ENCODE measurements around the gene CDK11B.
"Not testable (repeated sequence)": the region's sequence is repeated elsewhere in the genome, so short reads cannot be mapped to it uniquely, and the experiment has no call there.

The CDK11B gene

DNA sequence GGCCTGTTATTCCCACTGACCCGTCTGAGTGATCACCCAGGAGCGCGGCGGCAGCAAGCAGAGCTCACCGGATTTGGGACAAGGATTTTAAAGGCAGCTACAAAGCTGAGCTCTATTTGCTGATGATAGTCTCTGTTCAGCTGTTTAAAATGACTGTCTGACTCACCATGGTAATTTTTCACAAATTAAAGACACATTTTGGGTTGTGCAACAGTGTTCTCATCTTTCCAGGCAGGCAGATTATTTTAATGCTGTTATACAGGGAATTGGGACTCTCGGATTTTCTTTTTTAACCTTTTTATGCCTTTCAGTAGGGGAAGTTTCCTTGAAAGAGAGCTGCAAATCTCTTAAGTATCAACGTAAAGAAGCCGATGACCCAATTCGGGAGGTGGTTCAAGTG, 3.6 kb upstream of the CDK11B start:
- not testable (repeated sequence) for DNase-seq (ENCODE audit: low read depth in 3 of 3)

DNA sequence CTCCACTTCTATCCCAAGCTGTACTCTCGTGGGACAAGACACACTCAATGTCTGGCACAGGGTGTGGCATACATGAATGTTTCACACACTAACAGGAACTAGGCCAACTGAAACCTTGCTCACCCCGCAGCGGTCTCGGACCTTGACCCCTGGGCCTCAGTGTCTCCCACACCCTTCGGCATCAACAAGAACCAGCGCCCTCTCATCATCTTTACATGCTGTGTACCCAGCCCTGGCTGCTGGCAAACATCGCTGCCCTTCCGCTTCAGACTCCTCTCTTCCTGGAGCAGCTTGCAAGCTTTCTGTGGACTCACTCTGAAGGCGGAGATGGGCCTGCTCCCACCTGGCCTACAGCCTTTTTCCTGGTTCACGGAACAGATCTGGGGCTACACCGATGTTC, 10.5 kb downstream of the CDK11B start:
- not testable (repeated sequence) for DNase-seq (ENCODE audit: low read depth in 3 of 3)

DNA sequence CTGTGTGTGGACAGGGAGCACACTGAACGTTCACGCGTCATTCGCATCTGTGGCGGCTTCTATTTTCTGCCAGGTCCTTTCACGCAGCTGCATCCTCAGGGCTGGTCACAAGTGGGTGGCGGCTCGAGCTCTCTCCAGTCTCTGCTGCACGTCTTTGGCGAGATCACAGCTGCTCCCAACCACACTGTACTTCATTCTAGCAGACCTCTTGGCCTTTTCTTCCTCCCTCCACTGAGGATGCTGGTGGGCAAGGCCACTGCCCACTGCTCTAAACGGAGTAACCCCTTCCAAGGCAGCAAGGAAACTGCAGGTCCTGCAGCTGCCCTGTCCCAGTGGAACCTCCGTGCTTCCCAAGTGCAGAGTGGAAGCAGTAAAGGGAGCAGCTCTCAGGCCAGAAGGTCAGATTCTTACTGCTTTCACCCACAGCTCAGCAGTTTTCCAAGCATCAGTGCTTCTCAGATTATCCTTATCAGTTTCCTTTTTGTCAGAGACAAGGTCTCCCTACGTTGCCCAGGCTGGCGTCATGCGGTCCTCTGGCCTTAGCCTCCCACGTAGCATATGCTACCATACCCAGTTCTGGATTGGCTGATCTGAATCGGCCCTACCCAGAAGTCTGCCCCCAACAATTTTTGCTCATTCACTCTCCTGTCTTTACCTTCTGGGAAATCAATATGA, 11.1 kb downstream of the CDK11B start:
- not testable (repeated sequence) for DNase-seq (ENCODE audit: low read depth in 3 of 3)

GRCh38 chr1:1646326-1646725, 12.5 kb downstream of the CDK11B start:
- not testable (repeated sequence) for DNase-seq (ENCODE audit: low read depth in 3 of 3)

DNA sequence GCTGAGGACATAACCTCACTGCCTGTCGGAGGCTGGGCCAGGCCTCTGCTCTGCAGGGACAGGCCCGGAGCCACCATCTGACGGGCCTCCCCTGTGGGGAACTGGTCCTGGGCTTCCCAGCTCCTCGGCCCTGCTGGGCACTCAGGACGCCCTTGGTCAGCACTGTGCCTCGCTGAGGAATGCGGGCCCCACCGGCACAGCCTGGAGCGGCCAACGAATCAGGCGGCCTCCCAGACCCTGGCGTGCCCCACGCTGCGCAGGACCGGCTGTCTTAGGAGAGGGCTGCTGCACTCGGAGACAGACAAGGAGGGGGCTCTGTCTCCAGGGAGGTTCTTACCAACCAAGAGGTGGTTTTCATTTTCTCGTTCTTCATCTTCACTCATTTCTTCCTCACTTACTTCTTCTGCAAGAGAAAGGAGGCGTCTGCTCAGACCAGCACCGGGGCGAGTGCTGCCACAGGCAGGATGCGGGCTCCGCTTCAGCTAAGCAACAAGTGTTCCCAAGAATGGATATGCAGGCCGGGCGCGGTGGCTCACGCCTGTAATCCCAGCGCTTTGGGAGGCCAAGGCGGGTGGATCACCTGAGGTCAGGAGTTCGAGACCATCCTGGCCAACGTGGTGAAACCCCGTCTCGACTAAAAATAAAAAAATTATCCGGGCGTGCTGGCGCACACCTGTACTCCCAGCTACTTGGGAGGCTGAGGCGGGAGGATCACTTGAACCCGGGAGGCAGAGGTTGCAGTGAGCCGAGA, 17.9 kb downstream of the CDK11B start:
- not testable (repeated sequence) for DNase-seq (ENCODE audit: low read depth in 3 of 3)

- DNase-seq (ENCODE audit: low read depth in 3 of 3), result not testable (repeated sequence)
These were observed 18.7 kb downstream of the CDK11B start for GRCh38 chr1:1640081-1640480.

DNA sequence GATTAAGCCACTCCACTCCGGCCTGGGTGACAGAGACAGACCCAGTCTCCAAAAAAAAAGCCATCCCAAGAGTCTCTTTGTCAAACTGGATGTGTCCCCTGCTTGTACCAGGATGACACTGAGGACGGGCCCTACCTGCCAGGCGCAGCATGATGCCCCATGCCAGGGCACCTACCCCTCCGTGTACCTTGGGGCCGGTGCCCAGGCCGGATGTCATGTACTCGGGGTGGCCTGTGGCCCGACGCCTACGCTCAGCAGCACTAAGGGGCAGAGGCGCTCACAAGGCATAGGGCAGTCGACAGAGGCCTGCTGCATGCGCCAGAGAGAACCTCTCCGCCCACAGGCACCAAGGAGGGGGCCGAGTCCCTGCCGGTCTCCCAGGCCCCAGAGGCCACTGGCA, 19.4 kb downstream of the CDK11B start:
- DNase-seq (ENCODE audit: low read depth in 3 of 3), result not testable (repeated sequence)

DNA sequence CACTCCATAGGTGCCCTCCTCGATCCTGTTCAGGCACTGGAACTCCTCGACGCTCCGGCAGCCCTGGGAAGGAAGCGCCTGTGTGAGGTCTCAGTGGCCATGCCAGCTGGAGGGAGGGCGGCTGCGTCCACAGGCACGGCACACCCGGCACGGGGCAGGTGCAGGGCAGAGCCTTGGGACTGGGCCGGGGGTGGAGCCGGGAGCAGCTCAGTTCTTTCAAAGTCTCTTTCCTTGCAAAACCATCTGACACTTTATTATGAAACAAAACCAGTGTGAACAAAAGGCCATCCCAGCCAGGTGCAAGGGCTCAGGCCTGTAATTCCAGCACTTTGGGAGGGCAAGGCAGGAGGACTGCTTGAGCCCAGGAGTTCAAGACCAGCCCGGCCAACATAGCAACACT, 20.3 kb downstream of the CDK11B start:
- not testable (repeated sequence) for DNase-seq (ENCODE audit: low read depth in 3 of 3)

GRCh38 chr1:1637479-1637875, 21.3 kb downstream of the CDK11B start:
- DNase-seq (ENCODE audit: low read depth in 3 of 3), result not testable (repeated sequence)

- not testable (repeated sequence) for DNase-seq (ENCODE audit: low read depth in 3 of 3)
These were observed 22.0 kb downstream of the CDK11B start for GRCh38 chr1:1636621-1637478.

DNA sequence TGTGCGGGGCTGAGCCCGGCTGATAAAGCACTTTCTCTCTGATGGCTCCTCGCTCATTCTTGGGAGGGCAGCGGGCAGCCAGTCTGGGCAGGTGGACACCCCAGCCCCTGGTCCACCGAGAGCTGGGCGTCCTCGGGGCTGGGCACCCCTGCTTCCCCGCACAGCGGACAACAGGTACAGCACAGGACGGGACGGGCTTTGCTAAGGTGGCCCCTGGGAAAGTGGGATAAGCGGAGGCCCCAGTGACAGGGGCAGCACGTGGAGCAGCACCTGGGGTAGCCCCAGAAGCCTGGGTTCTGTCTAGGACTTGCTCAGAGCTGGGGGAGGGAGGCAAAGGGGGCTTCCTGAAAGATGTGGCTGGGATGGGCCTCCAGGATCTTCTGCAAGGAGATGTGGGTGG, 24.2 kb downstream of the CDK11B start:
- DNase-seq (ENCODE audit: low read depth in 3 of 3), result not testable (repeated sequence)

DNA sequence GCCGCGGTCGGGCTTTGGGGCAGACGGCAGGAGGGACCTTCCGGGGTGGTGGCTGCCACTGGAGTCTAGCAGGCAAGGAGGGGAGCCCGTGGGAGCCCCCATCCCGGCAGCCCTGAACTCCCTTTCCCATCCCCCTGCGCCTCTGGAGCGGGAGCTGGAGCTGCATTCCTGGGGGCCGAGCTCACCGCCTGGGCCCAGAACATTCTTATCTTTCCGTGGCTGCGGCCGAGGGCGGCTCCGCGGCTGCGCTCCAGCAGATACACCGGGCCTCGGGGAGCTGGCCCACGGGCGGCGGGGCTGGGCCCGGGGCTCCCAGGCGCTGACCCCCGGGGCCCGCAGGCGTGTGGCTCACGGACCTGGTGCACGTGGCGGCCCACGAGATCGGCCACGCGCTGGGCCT, 25.4 kb downstream of the CDK11B start:
- DNase-seq (ENCODE audit: low read depth in 3 of 3), result not testable (repeated sequence)

GRCh38 chr1:1631782-1632420, 26.9 kb downstream of the CDK11B start, which contains the start of gene MMP23B:
MMP23B (plus strand) TSS chr1:1632173; CDS start chr1:1632219, 46 bp downstream.
- no peak for DNase-seq (ENCODE audit: low read depth in 3 of 3)

DNA sequence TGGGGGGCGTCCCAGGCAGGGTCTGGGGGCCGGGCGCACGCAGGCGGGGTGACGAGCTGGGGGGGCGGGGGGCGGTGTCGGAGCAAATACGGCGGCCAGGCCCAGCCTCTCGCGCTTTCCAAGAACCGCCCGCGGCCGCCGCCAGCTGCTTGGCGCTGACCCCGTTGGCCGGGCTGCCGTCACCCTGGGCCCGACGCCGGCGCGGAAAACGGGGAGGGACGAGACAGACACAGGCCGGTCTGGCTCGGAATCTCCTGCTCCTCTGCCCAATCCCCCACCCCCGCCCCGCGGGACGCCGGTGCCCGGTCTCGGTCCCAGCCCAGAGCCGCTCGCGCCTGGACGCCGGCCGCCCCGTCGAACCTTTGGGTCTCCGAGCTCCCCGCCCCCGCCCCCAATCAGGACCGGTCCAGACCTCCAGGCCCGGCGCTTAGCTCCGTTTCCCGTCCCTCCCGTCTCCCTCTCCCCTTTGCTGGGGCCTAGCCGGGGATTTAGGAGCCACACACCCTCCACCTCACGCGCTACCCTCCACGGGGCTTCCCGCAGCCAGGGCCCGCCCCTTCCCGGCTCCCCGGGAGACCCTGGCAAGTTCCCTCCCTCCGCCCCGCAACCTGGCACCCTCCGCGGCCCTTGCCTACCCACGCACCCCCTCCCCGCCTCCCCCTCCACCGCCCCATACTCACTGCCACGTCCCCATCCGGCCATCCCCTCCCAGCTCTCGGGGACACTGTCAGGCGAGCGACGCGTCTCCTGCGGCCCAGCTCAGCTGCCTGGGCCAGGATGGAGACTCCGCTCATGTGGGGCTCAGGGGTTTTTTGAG, 27.6 kb downstream of the CDK11B start:
- DNase-seq (ENCODE audit: low read depth in 3 of 3), result no peak

GRCh38 chr1:1630191-1630964, 28.4 kb downstream of the CDK11B start:
- DNase-seq (ENCODE audit: low read depth in 3 of 3), result peak; percentile 81 to 91 (median 89)

DNA sequence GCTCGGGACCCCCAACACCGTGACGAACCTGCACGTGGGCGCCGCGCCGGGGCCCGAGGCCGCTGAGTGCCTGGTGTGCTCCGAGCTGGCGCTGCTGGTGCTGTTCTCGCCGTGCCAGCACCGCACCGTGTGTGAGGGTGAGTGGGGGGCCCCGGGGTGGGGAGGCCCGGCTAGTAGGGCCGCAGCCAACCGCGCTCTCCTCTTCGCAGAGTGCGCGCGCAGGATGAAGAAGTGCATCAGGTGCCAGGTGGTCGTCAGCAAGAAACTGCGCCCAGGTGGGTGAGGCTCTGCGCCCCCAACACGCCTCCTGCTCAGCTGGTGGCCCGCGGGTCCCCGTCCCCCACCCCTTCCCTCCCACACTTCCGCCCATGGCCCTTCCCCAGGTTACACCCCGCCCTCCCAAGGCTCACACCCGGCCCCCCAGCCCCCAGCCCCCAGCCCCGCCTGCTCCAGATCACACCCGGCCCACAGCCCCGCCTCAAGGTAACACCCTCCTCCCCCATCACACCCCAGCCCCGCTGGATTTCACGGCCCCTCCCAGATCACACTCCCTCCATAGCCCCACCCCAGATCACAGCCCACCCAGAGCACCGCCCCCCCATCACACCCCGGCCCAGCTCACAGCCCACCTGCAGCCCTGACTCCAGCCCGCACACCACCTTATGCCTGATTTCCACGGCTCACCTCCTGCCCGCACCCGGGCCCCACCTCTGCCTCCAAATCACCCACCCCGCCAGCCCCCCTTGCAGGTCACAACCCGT, 29.2 kb downstream of the CDK11B start:
- peak; percentile 48 to 66 (median 66) for DNase-seq (ENCODE audit: low read depth in 3 of 3)

- no peak for DNase-seq (ENCODE audit: low read depth in 3 of 3)
These were observed 29.9 kb downstream of the CDK11B start for GRCh38 chr1:1628754-1629429.
